H9 (cell line): Measurements from ENCODE around the gene TTC17. TPM values are rescaled to one million over a fixed set of nuclear protein-coding genes. Genes with fewer than 3 reads are reported as not detected.

Source experiments
- DNase-seq: peaks from one replicate; pipeline ENCODE4 v3.0.0-alpha.2; 2017
- H2AFZ ChIP-seq: one replicate; pipeline ENCODE4 v1.6.1; 2013; ENCODE audit warnings: mild to moderate bottlenecking, low read length, control low read depth, moderate library complexity
- H2AK5ac ChIP-seq: 2 replicates; pipeline ENCODE4 v1.6.1; 2013; ENCODE audit warnings: low read length, control low read depth, mixed read lengths; ENCODE audit not compliant: insufficient read length
- H2BK120ac ChIP-seq: one replicate; pipeline ENCODE4 v1.6.1; 2013; ENCODE audit warnings: low read depth, mild to moderate bottlenecking, low read length, control low read depth, inconsistent platforms; ENCODE audit not compliant: poor library complexity, severe bottlenecking
- H2BK12ac ChIP-seq: 2 replicates; pipeline ENCODE4 v1.6.1; 2013; ENCODE audit warnings: low read length, control low read depth, mixed read lengths, low read depth; ENCODE audit not compliant: insufficient read length
- H2BK15ac ChIP-seq: 2 replicates; pipeline ENCODE4 v1.6.1; 2013; ENCODE audit warnings: low read depth, low read length, control low read depth
- H2BK20ac ChIP-seq: one replicate; pipeline ENCODE4 v1.6.1; 2013; ENCODE audit warnings: low read depth, mild to moderate bottlenecking, low read length, control low read depth, inconsistent platforms; ENCODE audit not compliant: poor library complexity, severe bottlenecking
- H2BK5ac ChIP-seq: 2 replicates; pipeline ENCODE4 v1.6.1; 2013; ENCODE audit warnings: low read length, control low read depth, mixed read lengths; ENCODE audit not compliant: insufficient read length
- H3K14ac ChIP-seq: 2 replicates; pipeline ENCODE4 v1.6.1; 2013; ENCODE audit warnings: low read length, control low read depth; ENCODE audit not compliant: insufficient read depth
- H3K18ac ChIP-seq: 2 replicates; pipeline ENCODE4 v1.6.1; 2013; ENCODE audit warnings: low read depth, mild to moderate bottlenecking, mixed read lengths, low read length, control low read depth; ENCODE audit not compliant: insufficient read length
- H3K23ac ChIP-seq: 2 replicates; pipeline ENCODE4 v1.6.1; 2013; ENCODE audit warnings: low read length, control low read depth, mixed read lengths, low read depth; ENCODE audit not compliant: insufficient read length
- H3K23me2 ChIP-seq: 2 replicates; pipeline ENCODE4 v1.6.1; 2013; ENCODE audit warnings: low read depth, mild to moderate bottlenecking, mixed read lengths, low read length, control low read depth; ENCODE audit not compliant: insufficient read length, poor library complexity, severe bottlenecking
- H3K27ac ChIP-seq: 2 replicates; pipeline ENCODE4 v1.5.1; 2013; ENCODE audit warnings: low read length, control low read depth, mixed read lengths, low read depth; ENCODE audit not compliant: insufficient read length
- H3K27me3 ChIP-seq: 2 replicates; pipeline ENCODE4 v1.6.1; 2013; ENCODE audit warnings: low read length, control low read depth, inconsistent platforms; ENCODE audit not compliant: insufficient read depth
- H3K4ac ChIP-seq: 2 replicates; pipeline ENCODE4 v1.6.1; 2013; ENCODE audit warnings: low read depth, mild to moderate bottlenecking, control low read depth, inconsistent platforms, low read length, moderate library complexity
- H3K4me1 ChIP-seq: 2 replicates; pipeline ENCODE4 v1.6.1; 2013; ENCODE audit warnings: low read length, control low read depth, inconsistent platforms; ENCODE audit not compliant: insufficient read depth
- H3K4me2 ChIP-seq: 2 replicates; pipeline ENCODE4 v1.6.1; 2013; ENCODE audit warnings: low read length, control low read depth, mixed read lengths; ENCODE audit not compliant: insufficient read length, insufficient read depth
- H3K56ac ChIP-seq: 2 replicates; pipeline ENCODE4 v1.6.1; 2013; ENCODE audit warnings: low read depth, mild to moderate bottlenecking, mixed read lengths, low read length, control low read depth; ENCODE audit not compliant: insufficient read length
- H3K79me1 ChIP-seq: 2 replicates; pipeline ENCODE4 v1.6.1; 2013; ENCODE audit warnings: low read depth, mild to moderate bottlenecking, moderate library complexity, low read length, control low read depth, inconsistent platforms; ENCODE audit not compliant: insufficient read depth, poor library complexity, severe bottlenecking
- H3K79me2 ChIP-seq: 2 replicates; pipeline ENCODE4 v1.6.1; 2013; ENCODE audit warnings: low read length, control low read depth, inconsistent platforms; ENCODE audit not compliant: insufficient read depth
- H3K9ac ChIP-seq: 2 replicates; pipeline ENCODE4 v1.6.1; 2013; ENCODE audit warnings: low read length, control low read depth, mixed read lengths; ENCODE audit not compliant: insufficient read length; ENCODE audit errors: extremely low read depth
- H3K9me3 ChIP-seq: one replicate; pipeline ENCODE4 v1.6.1; 2013; ENCODE audit warnings: low read depth, low read length, inconsistent platforms; ENCODE audit not compliant: control insufficient read depth
- H3T11ph ChIP-seq: one replicate; pipeline ENCODE4 v1.6.1; 2013; ENCODE audit warnings: mild to moderate bottlenecking, low read length, control low read depth, inconsistent platforms
- H4K20me1 ChIP-seq: one replicate; pipeline ENCODE4 v1.6.1; 2013; ENCODE audit not compliant: control insufficient read depth, insufficient read length, insufficient read depth
- H4K5ac ChIP-seq: 2 replicates; pipeline ENCODE4 v1.6.1; 2013; ENCODE audit warnings: low read depth, mild to moderate bottlenecking, mixed read lengths, low read length, control low read depth; ENCODE audit not compliant: insufficient read length
- H4K8ac ChIP-seq: replicated peaks from 2 replicates; pipeline ENCODE4 v1.6.1; 2013; ENCODE audit warnings: low read length, control low read depth, mixed read lengths, low read depth; ENCODE audit not compliant: insufficient read length
- H4K91ac ChIP-seq: 2 replicates; pipeline ENCODE4 v1.6.1; 2013; ENCODE audit warnings: low read depth, mild to moderate bottlenecking, moderate library complexity, mixed read lengths, low read length, control low read depth; ENCODE audit not compliant: insufficient read length
- H3K27ac Mint-ChIP-seq, 3 experiments: 2 replicates in 2 of 3; 3 replicates in 1 of 3; pipeline ENCODE4 v1.8.0; 2020 to 2021; ENCODE audit warnings: mixed read lengths in 3 of 3, mild to moderate bottlenecking in 1 of 3, moderate library complexity in 1 of 3
- H3K27me3 Mint-ChIP-seq: 2 replicates; pipeline ENCODE4 v1.8.0; 2021; ENCODE audit warnings: low read depth, mild to moderate bottlenecking, moderate library complexity, mixed read lengths
- H3K36me3 Mint-ChIP-seq, 3 experiments: 2 replicates in 2 of 3; 3 replicates in 1 of 3; pipeline ENCODE4 v1.8.0; 2020 to 2021; ENCODE audit warnings: low read depth in 3 of 3, mixed read lengths in 3 of 3; ENCODE audit not compliant: insufficient read depth in 1 of 3
- H3K4me1 Mint-ChIP-seq, 2 experiments: 2 replicates each; pipeline ENCODE4 v1.8.0; 2020; ENCODE audit warnings: mixed read lengths in 2 of 2
- H3K4me3 Mint-ChIP-seq, 2 experiments: 2 replicates in 1 of 2; 3 replicates in 1 of 2; pipeline ENCODE4 v1.8.0; 2020 to 2021; ENCODE audit warnings: mild to moderate bottlenecking in 2 of 2, mixed read lengths in 2 of 2, moderate library complexity in 1 of 2
- H3K9me3 Mint-ChIP-seq, 2 experiments: 2 replicates in 1 of 2; 3 replicates in 1 of 2; pipeline ENCODE4 v1.8.0; 2020; ENCODE audit warnings: mild to moderate bottlenecking in 2 of 2, mixed read lengths in 2 of 2, moderate library complexity in 1 of 2
- CTCF ChIP-seq: fragments of 200-600 bp; sonication (generic); conservative IDR thresholded peaks from 3 replicates; pipeline ENCODE4 v1.8.0; 2021; ENCODE audit warnings: antibody characterized with exemption, mild to moderate bottlenecking
- WGBS: extraction: QIAGEN DNeasy Blood & Tissue Kit; methylation state at CpG from one replicate; pipeline ENCODE4 v1.1.7; 2013; ENCODE audit warnings: missing lambda C conversion rate, low lambda C conversion rate, mixed read lengths; ENCODE audit not compliant: insufficient read length; ENCODE audit errors: extremely low coverage; 5-methylcytosine and 5-hydroxymethylcytosine counted together
- total RNA-seq: library from RNA; stranded (reverse); gene quantifications from 2 replicates; pipeline ENCODE4 v1.2.1, GENCODE V29; 2021

Gene TTC17
- total RNA-seq, 1 experiment from 2014 or later: 68.5 TPM

- no peak overlapping the region for H4K91ac ChIP-seq
- H3T11ph ChIP-seq: no peak overlapping the region
- WGBS: no CpG with 5 or more reads among the region's 2 CpGs
- no peak overlapping the region for H3K4me2 ChIP-seq
- H4K20me1 ChIP-seq: no peaks in the 10 kb centered on the region
- H2BK120ac ChIP-seq: no peak overlapping the region
- H3K23me2 ChIP-seq: no peaks in the 10 kb centered on the region
- H3K4me1 ChIP-seq: no peaks in the 10 kb centered on the region
- no peak overlapping the region for H4K5ac ChIP-seq
- H3K14ac ChIP-seq: no peak overlapping the region
- no peaks in the 10 kb centered on the region for H3K79me2 ChIP-seq
- H2BK15ac ChIP-seq: no peak overlapping the region
- no peak overlapping the region for H2BK5ac ChIP-seq
- TF ChIP-seq CTCF: no peak
- no peak for DNase-seq
- no peaks in the 10 kb centered on the region for H3K27me3 ChIP-seq
- Mint-ChIP-seq H3K27ac (no peak overlapping the region), H3K4me1 (peaks cover 5 to 9% of the 10 kb centered on the region in 2 experiments; a peak in 3 of 4 replicates), H3K27me3 (peaks cover 24% of the 10 kb centered on the region), H3K4me3 (no peak overlapping the region), H3K36me3 (no peaks in the 10 kb centered on the region; a peak in 1 of 7 replicates), H3K9me3 (no peaks in the 10 kb centered on the region; a peak in 3 of 5 replicates)
- no peak overlapping the region for H3K18ac ChIP-seq
- no peak overlapping the region for H3K23ac ChIP-seq
- no peak overlapping the region for H4K8ac ChIP-seq
- no peak overlapping the region for H2BK20ac ChIP-seq
- H3K4ac ChIP-seq: no peak overlapping the region
- H3K27ac ChIP-seq: no peak overlapping the region
- H3K9me3 ChIP-seq: no peaks in the 10 kb centered on the region
- no peak overlapping the region for H3K9ac ChIP-seq
- no peak overlapping the region for H2AK5ac ChIP-seq
- no peaks in the 10 kb centered on the region for H3K79me1 ChIP-seq
- H2AFZ ChIP-seq: no peak overlapping the region
- no peak overlapping the region for H3K56ac ChIP-seq
- no peak overlapping the region for H2BK12ac ChIP-seq
These were observed 158.8 kb downstream of the TTC17 start for GRCh38 chr11:43517518-43517917.
